Measurements from ENCODE around the gene HERPUD1.
"Not testable (repeated sequence)": the region's sequence is repeated elsewhere in the genome, so short reads cannot be mapped to it uniquely, and the experiment has no call there.

HERPUD1 gene, protein sequence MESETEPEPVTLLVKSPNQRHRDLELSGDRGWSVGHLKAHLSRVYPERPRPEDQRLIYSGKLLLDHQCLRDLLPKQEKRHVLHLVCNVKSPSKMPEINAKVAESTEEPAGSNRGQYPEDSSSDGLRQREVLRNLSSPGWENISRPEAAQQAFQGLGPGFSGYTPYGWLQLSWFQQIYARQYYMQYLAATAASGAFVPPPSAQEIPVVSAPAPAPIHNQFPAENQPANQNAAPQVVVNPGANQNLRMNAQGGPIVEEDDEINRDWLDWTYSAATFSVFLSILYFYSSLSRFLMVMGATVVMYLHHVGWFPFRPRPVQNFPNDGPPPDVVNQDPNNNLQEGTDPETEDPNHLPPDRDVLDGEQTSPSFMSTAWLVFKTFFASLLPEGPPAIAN

DNA sequence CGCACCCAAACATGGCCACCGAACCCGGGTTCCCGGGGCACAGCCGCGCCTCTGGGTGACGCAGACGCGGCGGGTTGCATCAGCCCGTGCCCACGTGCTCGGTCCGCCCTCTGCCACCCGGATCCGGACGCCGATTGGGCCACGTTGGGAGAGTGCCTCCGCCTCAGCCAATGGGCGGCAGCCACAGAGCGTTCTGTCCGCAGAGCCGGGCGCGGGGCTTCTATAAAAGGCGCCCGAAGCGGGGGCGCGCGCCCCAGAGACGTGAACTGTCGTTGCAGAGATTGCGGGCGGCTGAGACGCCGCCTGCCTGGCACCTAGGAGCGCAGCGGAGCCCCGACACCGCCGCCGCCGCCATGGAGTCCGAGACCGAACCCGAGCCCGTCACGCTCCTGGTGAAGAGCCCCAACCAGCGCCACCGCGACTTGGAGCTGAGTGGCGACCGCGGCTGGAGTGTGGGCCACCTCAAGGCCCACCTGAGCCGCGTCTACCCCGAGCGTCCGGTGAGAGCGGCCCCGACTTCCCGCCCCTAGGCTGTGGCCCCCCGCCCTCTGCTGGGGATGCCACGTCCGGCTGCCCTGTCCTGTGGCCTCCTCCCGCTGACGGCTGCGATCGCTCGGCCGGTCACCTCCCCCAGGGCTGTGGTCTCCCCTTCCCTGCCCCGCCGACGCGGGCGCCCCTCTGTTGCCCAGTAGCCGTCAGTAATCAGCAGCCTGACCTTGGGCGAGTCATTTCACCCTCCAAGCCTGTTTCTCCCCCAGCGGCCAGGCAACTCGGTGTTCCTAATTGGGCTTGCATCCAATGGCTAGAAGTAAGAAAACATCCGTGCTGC is at the start of gene HERPUD1:
Gene HERPUD1 (plus strand): TSS at position 251 of the 829 bp plus-strand sequence. CDS start 103 bp downstream, at position 354.
- H3K4me1 ChIP-seq (ENCODE audit: control insufficient read depth in 2 of 2, insufficient read depth in 2 of 2, low read length in 2 of 2) = peaks cover 19 to 33% of the 10 kb centered on the region in 2 donors

DNA sequence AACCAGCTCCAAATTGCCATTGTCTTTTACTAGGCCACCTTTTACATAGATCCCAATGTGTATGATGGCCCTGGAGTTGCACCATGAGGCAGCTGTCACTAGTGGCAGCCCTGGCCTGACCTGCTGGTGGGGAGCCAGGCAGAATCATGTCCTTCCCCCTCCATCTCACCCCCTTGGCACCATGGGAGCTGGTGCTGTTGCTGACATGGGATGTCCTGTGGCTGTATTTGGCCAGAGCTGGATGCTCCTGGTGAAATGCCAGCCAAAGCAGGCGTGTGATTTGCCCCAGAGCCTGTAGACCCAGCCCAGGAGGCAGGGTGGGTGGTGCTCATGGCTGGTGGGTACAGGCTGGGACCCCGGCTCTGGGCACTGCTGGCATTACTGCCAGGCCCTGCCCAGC is 48.4 kb upstream of the HERPUD1 start:
- H3K4me1 ChIP-seq (ENCODE audit: control insufficient read depth in 2 of 2, insufficient read depth in 2 of 2, low read length in 2 of 2) = no peaks in the 10 kb centered on the region
- H3K4me3 ChIP-seq (ENCODE audit: low read length in 2 of 2) = no peak overlapping the region
- H3K27me3 ChIP-seq (ENCODE audit: control insufficient read depth in 2 of 2, insufficient read depth in 2 of 2, low read length in 2 of 2) = no peaks in the 10 kb centered on the region
- H3K9ac ChIP-seq (ENCODE audit: low read depth in 1 of 2, low read length in 2 of 2) = no peak overlapping the region
- H3K36me3 ChIP-seq (ENCODE audit: control insufficient read depth in 2 of 2, insufficient read depth in 2 of 2, low read length in 2 of 2) = no peaks in the 10 kb centered on the region
- no peaks in the 10 kb centered on the region for H3K9me3 ChIP-seq (ENCODE audit: control insufficient read depth in 2 of 2, low read length in 2 of 2)
- H3K27ac ChIP-seq (ENCODE audit: low read depth in 2 of 2, low read length in 2 of 2) = no peak overlapping the region

More for the DNA sequence above, at the start of gene HERPUD1:
- peak within 1 kb of the TSS; percentile 77 to 98 for H3K4me3 ChIP-seq (ENCODE audit: low read length in 2 of 2)
- no peaks in the 10 kb centered on the region for H3K9me3 ChIP-seq (ENCODE audit: control insufficient read depth in 2 of 2, low read length in 2 of 2)
- H3K27me3 ChIP-seq (ENCODE audit: control insufficient read depth in 2 of 2, insufficient read depth in 2 of 2, low read length in 2 of 2) = no peaks in the 10 kb centered on the region
- H3K9ac ChIP-seq (ENCODE audit: low read depth in 1 of 2, low read length in 2 of 2) = peak within 1 kb of the TSS; percentile 92 to 99
- H3K36me3 ChIP-seq (ENCODE audit: control insufficient read depth in 2 of 2, insufficient read depth in 2 of 2, low read length in 2 of 2) = peaks cover 29 to 31% of the 10 kb centered on the region in 2 donors
- H3K27ac ChIP-seq (ENCODE audit: low read depth in 2 of 2, low read length in 2 of 2) = peak within 1 kb of the TSS; percentile 99 to 100

DNA sequence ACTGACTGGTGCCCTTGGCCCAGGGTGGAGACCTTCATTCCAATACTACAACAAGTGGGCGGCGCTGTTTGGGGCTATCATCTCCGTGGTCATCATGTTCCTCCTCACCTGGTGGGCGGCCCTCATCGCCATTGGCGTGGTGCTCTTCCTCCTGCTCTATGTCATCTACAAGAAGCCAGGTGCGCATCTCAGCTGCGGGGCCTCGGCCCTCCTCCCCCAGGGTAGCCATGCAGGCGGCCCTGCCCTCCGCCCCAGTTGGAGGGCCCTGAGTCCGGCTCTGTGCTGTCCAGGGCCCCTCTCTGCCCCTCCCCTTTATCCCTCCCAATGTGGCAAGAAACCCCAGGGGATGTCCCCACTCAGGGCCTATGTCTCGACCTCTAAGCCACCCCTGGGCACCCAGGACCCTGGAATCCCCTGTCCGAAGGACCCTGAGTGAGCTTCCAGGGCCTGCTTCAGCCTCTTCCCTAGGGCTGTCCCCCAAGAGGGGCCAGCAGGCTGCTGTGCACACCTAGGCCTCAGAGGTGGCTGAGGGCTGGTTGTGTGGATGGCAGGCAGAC is 47.8 kb upstream of the HERPUD1 start:
- no peak overlapping the region for H3K27ac ChIP-seq (ENCODE audit: low read depth in 2 of 2, low read length in 2 of 2)
- no peak overlapping the region for H3K4me3 ChIP-seq (ENCODE audit: low read length in 2 of 2)
- no peaks in the 10 kb centered on the region for H3K4me1 ChIP-seq (ENCODE audit: control insufficient read depth in 2 of 2, insufficient read depth in 2 of 2, low read length in 2 of 2)
- no peaks in the 10 kb centered on the region for H3K27me3 ChIP-seq (ENCODE audit: control insufficient read depth in 2 of 2, insufficient read depth in 2 of 2, low read length in 2 of 2)
- H3K36me3 ChIP-seq (ENCODE audit: control insufficient read depth in 2 of 2, insufficient read depth in 2 of 2, low read length in 2 of 2) = no peaks in the 10 kb centered on the region
- no peak overlapping the region for H3K9ac ChIP-seq (ENCODE audit: low read depth in 1 of 2, low read length in 2 of 2)
- no peaks in the 10 kb centered on the region for H3K9me3 ChIP-seq (ENCODE audit: control insufficient read depth in 2 of 2, low read length in 2 of 2)

DNA sequence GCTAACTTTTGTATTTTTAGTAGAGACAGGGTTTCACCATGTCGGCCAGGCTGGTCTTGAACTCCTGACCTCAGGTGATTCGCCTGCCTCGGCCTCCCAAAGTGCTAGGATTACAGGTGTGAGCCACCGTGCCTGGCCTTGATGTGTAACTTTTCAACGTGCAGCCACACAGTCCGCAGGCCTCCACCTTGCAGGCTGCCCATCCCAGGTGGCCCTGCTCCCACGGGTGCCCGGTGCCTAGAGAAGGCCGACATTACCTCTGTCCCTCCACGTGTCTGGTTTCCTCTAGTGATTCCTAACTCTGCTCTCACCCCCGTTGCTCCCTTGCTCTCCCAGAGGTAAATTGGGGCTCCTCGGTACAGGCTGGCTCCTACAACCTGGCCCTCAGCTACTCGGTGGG is 47.0 kb upstream of the HERPUD1 start:
- H3K27ac ChIP-seq (ENCODE audit: low read depth in 2 of 2, low read length in 2 of 2) = not testable (repeated sequence)

DNA sequence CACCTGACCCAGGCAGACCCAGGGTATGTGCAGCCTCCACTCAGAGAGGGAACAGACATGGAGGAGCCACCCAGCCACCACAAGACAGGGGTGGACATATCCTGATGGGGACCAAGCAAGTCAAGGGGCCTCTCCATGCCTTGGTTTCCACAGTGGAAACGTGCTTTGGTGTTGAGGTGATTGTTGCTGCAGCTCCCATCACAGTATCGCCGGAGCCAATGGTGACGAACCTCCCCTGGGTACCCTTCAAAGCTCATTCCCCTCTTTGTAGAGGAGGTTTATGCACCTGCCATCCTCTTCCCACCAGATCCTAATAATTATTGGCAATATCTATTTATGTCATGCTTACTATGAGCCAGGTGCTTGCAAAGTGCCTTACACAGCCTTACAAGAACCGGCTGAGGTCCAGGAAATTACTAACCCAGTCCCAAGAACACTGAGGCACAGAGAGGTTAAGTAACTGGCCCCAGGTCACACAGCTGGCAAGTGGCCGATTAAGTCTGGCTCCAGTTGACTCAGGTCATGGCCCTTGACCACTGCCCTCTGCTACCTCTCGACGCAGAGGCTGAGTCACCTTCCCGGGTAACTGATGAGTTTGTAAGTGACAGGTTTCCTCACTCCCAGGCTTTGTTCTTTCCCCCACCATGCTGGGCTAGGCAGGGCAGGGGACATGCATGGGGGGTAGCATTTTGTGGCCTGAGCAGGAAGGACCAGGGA is 46.3 kb upstream of the HERPUD1 start:
- H3K36me3 ChIP-seq (ENCODE audit: control insufficient read depth in 2 of 2, insufficient read depth in 2 of 2, low read length in 2 of 2) = no peaks in the 10 kb centered on the region
- H3K4me3 ChIP-seq (ENCODE audit: low read length in 2 of 2) = no peak overlapping the region
- no peak overlapping the region for H3K27ac ChIP-seq (ENCODE audit: low read depth in 2 of 2, low read length in 2 of 2)

More for the DNA sequence above, 47.0 kb upstream of the HERPUD1 start:
- H3K9ac ChIP-seq (ENCODE audit: low read depth in 1 of 2, low read length in 2 of 2); H3K27me3 ChIP-seq (ENCODE audit: control insufficient read depth in 2 of 2, insufficient read depth in 2 of 2, low read length in 2 of 2); H3K36me3 ChIP-seq (ENCODE audit: control insufficient read depth in 2 of 2, insufficient read depth in 2 of 2, low read length in 2 of 2); H3K9me3 ChIP-seq (ENCODE audit: control insufficient read depth in 2 of 2, low read length in 2 of 2); H3K4me3 ChIP-seq (ENCODE audit: low read length in 2 of 2); H3K4me1 ChIP-seq (ENCODE audit: control insufficient read depth in 2 of 2, insufficient read depth in 2 of 2, low read length in 2 of 2): not testable (repeated sequence)

DNA sequence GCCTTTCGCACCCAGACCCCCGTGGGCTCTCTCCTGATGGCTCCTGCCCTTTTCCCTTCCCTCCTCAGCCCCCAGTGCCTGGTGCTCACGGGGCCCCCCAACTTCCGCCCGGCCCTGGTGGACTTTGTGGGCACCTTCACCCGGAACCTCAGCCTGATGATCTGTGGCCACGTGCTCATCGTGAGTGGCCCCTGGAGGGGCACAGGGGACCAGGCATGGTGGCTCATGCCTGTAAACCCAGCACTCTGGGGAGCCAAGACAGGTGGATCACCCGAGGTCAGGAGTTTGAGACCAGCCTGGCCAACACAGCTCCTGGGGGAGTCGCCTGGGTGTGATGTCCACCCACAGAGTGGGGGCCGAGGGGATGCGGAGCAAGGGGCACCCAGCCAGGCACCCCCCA is 45.6 kb upstream of the HERPUD1 start:
- Histone ChIP-seq H3K27me3 (ENCODE audit: control insufficient read depth in 2 of 2, insufficient read depth in 2 of 2, low read length in 2 of 2) (no peaks in the 10 kb centered on the region), H3K4me1 (ENCODE audit: control insufficient read depth in 2 of 2, insufficient read depth in 2 of 2, low read length in 2 of 2) (no peaks in the 10 kb centered on the region), H3K9me3 (ENCODE audit: control insufficient read depth in 2 of 2, low read length in 2 of 2) (no peaks in the 10 kb centered on the region), H3K4me3 (ENCODE audit: low read length in 2 of 2) (no peak overlapping the region), H3K27ac (ENCODE audit: low read depth in 2 of 2, low read length in 2 of 2) (no peak overlapping the region), H3K9ac (ENCODE audit: low read depth in 1 of 2, low read length in 2 of 2) (no peak overlapping the region), H3K36me3 (ENCODE audit: control insufficient read depth in 2 of 2, insufficient read depth in 2 of 2, low read length in 2 of 2) (no peaks in the 10 kb centered on the region)

More for the DNA sequence above, 46.3 kb upstream of the HERPUD1 start:
- Histone ChIP-seq H3K27me3 (ENCODE audit: control insufficient read depth in 2 of 2, insufficient read depth in 2 of 2, low read length in 2 of 2) (no peaks in the 10 kb centered on the region), H3K9ac (ENCODE audit: low read depth in 1 of 2, low read length in 2 of 2) (no peak overlapping the region), H3K4me1 (ENCODE audit: control insufficient read depth in 2 of 2, insufficient read depth in 2 of 2, low read length in 2 of 2) (no peaks in the 10 kb centered on the region), H3K9me3 (ENCODE audit: control insufficient read depth in 2 of 2, low read length in 2 of 2) (no peaks in the 10 kb centered on the region)

DNA sequence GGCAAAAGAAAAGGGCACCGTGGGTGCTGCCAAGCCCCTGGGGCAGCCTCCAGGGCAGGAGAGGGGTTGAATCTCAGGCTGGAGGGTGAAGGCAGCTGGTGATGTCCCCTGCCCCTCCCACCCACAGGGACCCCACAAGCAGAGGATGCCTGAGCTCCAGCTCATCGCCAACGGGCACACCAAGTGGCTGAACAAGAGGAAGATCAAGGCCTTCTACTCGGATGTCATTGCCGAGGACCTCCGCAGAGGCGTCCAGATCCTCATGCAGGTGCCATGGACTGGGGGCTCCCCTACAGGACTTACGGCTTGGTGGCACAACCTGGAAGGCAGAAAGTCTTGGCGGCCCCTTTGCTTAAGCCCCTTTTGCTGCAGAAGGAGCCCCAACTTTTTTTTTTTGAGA is 45.1 kb upstream of the HERPUD1 start:
- Histone ChIP-seq H3K4me1 (ENCODE audit: control insufficient read depth in 2 of 2, insufficient read depth in 2 of 2, low read length in 2 of 2) (no peaks in the 10 kb centered on the region), H3K36me3 (ENCODE audit: control insufficient read depth in 2 of 2, insufficient read depth in 2 of 2, low read length in 2 of 2) (no peaks in the 10 kb centered on the region), H3K27ac (ENCODE audit: low read depth in 2 of 2, low read length in 2 of 2) (no peak overlapping the region), H3K9me3 (ENCODE audit: control insufficient read depth in 2 of 2, low read length in 2 of 2) (no peaks in the 10 kb centered on the region), H3K27me3 (ENCODE audit: control insufficient read depth in 2 of 2, insufficient read depth in 2 of 2, low read length in 2 of 2) (no peaks in the 10 kb centered on the region), H3K9ac (ENCODE audit: low read depth in 1 of 2, low read length in 2 of 2) (no peak overlapping the region), H3K4me3 (ENCODE audit: low read length in 2 of 2) (no peak overlapping the region)

DNA sequence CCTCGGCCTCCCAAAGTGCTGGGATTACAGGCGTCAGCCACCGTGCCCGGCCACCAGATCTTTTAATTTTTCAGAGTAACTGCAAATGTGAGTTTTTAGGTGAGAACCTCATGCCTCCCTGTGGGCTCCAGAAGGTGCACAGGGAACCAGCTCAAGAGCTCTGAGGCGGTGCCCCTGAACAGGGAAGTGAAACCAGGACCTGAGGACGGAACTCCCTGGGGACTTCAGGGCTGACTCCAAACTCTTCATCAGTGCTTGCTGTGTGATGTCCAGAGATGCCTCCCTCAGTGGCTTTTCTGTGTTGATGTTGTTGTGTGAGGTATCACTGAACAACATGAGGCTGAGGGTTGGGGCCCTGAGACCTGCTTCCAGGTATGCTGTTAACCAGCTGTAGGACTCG is 43.1 kb upstream of the HERPUD1 start:
- Histone ChIP-seq H3K27me3 (ENCODE audit: control insufficient read depth in 2 of 2, insufficient read depth in 2 of 2, low read length in 2 of 2) (no peaks in the 10 kb centered on the region), H3K4me1 (ENCODE audit: control insufficient read depth in 2 of 2, insufficient read depth in 2 of 2, low read length in 2 of 2) (no peaks in the 10 kb centered on the region), H3K27ac (ENCODE audit: low read depth in 2 of 2, low read length in 2 of 2) (no peak overlapping the region), H3K4me3 (ENCODE audit: low read length in 2 of 2) (no peak overlapping the region), H3K9ac (ENCODE audit: low read depth in 1 of 2, low read length in 2 of 2) (no peak overlapping the region), H3K9me3 (ENCODE audit: control insufficient read depth in 2 of 2, low read length in 2 of 2) (no peaks in the 10 kb centered on the region), H3K36me3 (ENCODE audit: control insufficient read depth in 2 of 2, insufficient read depth in 2 of 2, low read length in 2 of 2) (no peaks in the 10 kb centered on the region)

DNA sequence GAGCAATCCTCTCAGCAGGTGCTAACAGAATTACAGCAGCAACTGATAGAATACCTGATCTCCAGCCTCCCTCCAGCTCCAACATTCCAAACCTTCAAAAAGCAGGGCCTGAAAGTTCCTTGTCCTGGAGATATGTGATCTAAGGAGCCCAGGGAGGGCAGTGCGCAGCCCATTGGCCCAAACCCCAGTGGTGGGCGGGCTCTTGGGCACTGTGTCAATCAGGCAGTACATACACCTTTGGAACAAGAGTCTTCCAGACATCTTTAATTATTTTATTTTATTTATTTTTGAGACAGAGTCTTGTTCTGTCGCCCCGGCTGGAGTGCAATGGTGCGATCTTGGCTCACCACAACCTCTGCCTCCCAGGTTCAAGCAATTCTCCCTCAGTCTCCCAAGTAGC is 42.7 kb upstream of the HERPUD1 start:
- no peaks in the 10 kb centered on the region for H3K9me3 ChIP-seq (ENCODE audit: control insufficient read depth in 2 of 2, low read length in 2 of 2)
- no peak overlapping the region for H3K27ac ChIP-seq (ENCODE audit: low read depth in 2 of 2, low read length in 2 of 2)
- no peak overlapping the region for H3K4me3 ChIP-seq (ENCODE audit: low read length in 2 of 2)
- no peaks in the 10 kb centered on the region for H3K36me3 ChIP-seq (ENCODE audit: control insufficient read depth in 2 of 2, insufficient read depth in 2 of 2, low read length in 2 of 2)
- H3K9ac ChIP-seq (ENCODE audit: low read depth in 1 of 2, low read length in 2 of 2) = no peak overlapping the region
- H3K27me3 ChIP-seq (ENCODE audit: control insufficient read depth in 2 of 2, insufficient read depth in 2 of 2, low read length in 2 of 2) = no peaks in the 10 kb centered on the region
- no peaks in the 10 kb centered on the region for H3K4me1 ChIP-seq (ENCODE audit: control insufficient read depth in 2 of 2, insufficient read depth in 2 of 2, low read length in 2 of 2)

Data from mucosa of rectum (tissue), 2 donors.